Right lobe of liver (tissue), 6 donors: ENCODE results near the gene ZW10. TPM values are rescaled to one million over a fixed set of nuclear protein-coding genes. Genes with fewer than 3 reads are reported as not detected.

Source experiments
- ATAC-seq, 4 donors: fragments of 200-7000 bp; cut with Tn5 transposase; one replicate each; pipeline ENCODE4 v1.9.1; 2020; ENCODE audit warnings: mild to moderate bottlenecking in 4 of 4, moderate library complexity in 4 of 4
- DNase-seq, 3 donors: peaks; one replicate each; pipeline ENCODE4 v3.0.0-alpha.2; 2020
- H3K27ac ChIP-seq, 3 donors: fragments of 200-600 bp; one replicate each; pipeline ENCODE4 v1.8.0; 2022
- H3K27me3 ChIP-seq, 2 donors: fragments of 200-600 bp; one replicate each; pipeline ENCODE4 v1.8.0; 2022
- H3K36me3 ChIP-seq, 4 donors: fragments of 200-600 bp; sonication (generic) in 1 of 4; one replicate each; pipeline versions ENCODE4 v1.5.1 to v1.8.0; 2017 to 2022; ENCODE audit warnings: control low read depth in 1 of 4
- H3K4me1 ChIP-seq, 4 donors: fragments of 200-600 bp; sonication (generic) in 1 of 4; one replicate each; pipeline versions ENCODE4 v1.5.1 to v1.8.0; 2017 to 2022; ENCODE audit warnings: control low read depth in 1 of 4
- H3K4me3 ChIP-seq, 3 donors: fragments of 200-600 bp; one replicate each; pipeline ENCODE4 v1.8.0; 2022
- H3K9me3 ChIP-seq, 4 donors: fragments of 200-600 bp; sonication (generic) in 1 of 4; one replicate each; pipeline versions ENCODE4 v1.5.1 to v1.8.0; 2017 to 2022; ENCODE audit warnings: control low read depth in 1 of 4
- POLR2A ChIP-seq: fragments of 450-650 bp; IDR thresholded peaks from one replicate; pipeline ENCODE4 v1.6.1; 2017; ENCODE audit warnings: antibody characterized with exemption, mild to moderate bottlenecking
- WGBS: methylation state at CpG from one replicate; pipeline ENCODE4 v1.1.6; 2018; ENCODE audit warnings: low coverage, low lambda C conversion rate; ENCODE audit not compliant: insufficient coverage; ENCODE audit errors: missing lambda C conversion rate; 5-methylcytosine and 5-hydroxymethylcytosine counted together
- intact Hi-C, 2 donors: fragments of 100-400 bp; cut with DNase I; formaldehyde crosslinking; loops; one replicate each; pipeline versions ENCODE4 v1.11.2 to v1.14.1; 2022
- total RNA-seq, 6 experiments: library from RNA; depleted of rRNA in 2 of 6; stranded (reverse); fragments of >200 nt in 2 of 6; fragmentation: NEBNext Ultra II Directional in 3 of 6; extraction: Animal tissue kit (Norgen Biotek cat#: 25700) in 3 of 6; gene quantifications; one replicate each; pipeline versions ENCODE4 v1.1.0 to v1.2.4, GENCODE V29; 2016 to 2023
- TF ChIP-seq, protein P1 (sequence below), 4 donors: fragments of 200-600 bp in 3 of 4; fragments of 450-650 bp in 1 of 4; IDR thresholded peaks; one replicate each; pipeline versions ENCODE4 v1.5.1 to v1.8.0; 2016 to 2022; ENCODE audit warnings: antibody characterized with exemption in 4 of 4, mild to moderate bottlenecking in 2 of 4
- donor health status: DM: no; HTN: yes; CAD: no.
- donor health status: DM: no; HTN: no; CAD: no.
- donor health status: DM: no; HTN: no; CAD: no.
- donor health status: DM: no; HTN: yes; CAD: no.
- donor health status: DM: no; HTN: yes; CAD: no.

The ZW10 gene
- total RNA-seq, 6 experiments from 2014 or later, result 7.3 to 10.8 (median 8.5) TPM

- Histone ChIP-seq H3K36me3 (peaks cover 0 to 64% (median 21%) of the 10 kb centered on the region in 4 donors), H3K27me3 (no peaks in the 10 kb centered on the region), H3K4me1 (no peaks in the 10 kb centered on the region), H3K4me3 (no peak overlapping the region), H3K9me3 (no peaks in the 10 kb centered on the region), H3K27ac (no peak overlapping the region)
- intact Hi-C loops, result no loop called here
- 90% methylated on average over 1 of the region's 1 CpG for WGBS
- ATAC-seq (no peak), DNase-seq (no peak)
- TF ChIP-seq, protein P1, sequence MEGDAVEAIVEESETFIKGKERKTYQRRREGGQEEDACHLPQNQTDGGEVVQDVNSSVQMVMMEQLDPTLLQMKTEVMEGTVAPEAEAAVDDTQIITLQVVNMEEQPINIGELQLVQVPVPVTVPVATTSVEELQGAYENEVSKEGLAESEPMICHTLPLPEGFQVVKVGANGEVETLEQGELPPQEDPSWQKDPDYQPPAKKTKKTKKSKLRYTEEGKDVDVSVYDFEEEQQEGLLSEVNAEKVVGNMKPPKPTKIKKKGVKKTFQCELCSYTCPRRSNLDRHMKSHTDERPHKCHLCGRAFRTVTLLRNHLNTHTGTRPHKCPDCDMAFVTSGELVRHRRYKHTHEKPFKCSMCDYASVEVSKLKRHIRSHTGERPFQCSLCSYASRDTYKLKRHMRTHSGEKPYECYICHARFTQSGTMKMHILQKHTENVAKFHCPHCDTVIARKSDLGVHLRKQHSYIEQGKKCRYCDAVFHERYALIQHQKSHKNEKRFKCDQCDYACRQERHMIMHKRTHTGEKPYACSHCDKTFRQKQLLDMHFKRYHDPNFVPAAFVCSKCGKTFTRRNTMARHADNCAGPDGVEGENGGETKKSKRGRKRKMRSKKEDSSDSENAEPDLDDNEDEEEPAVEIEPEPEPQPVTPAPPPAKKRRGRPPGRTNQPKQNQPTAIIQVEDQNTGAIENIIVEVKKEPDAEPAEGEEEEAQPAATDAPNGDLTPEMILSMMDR (IDR thresholded peaks at IDR 0.05), result no peak
- no peak for TF ChIP-seq POLR2A
These were observed 37.2 kb downstream of the ZW10 start for GRCh38 chr11:113736323-113736722.

- DNase-seq, result no peak
- intact Hi-C loops, result no loop called here
- H3K36me3 ChIP-seq, result peaks cover 0 to 35% (median 3%) of the 10 kb centered on the region in 4 donors
- 81% methylated on average over 5 of the region's 5 CpGs for WGBS
- H3K4me3 ChIP-seq, result no peak overlapping the region
- TF ChIP-seq POLR2A, result no peak
- TF ChIP-seq, protein P1 (IDR thresholded peaks at IDR 0.05), result no peak
- H3K27ac ChIP-seq, result no peak overlapping the region
- H3K27me3 ChIP-seq, result no peaks in the 10 kb centered on the region
- ATAC-seq, result no peak
- H3K9me3 ChIP-seq, result no peaks in the 10 kb centered on the region
- H3K4me1 ChIP-seq, result no peaks in the 10 kb centered on the region
These were observed 41.4 kb downstream of the ZW10 start for GRCh38 chr11:113732092-113732491.

GRCh38 chr11:113730887-113731726 is 42.4 kb downstream of the ZW10 start:
- H3K4me1 ChIP-seq, result no peaks in the 10 kb centered on the region
- no peaks in the 10 kb centered on the region for H3K27me3 ChIP-seq
- WGBS, result 46% methylated on average over 4 of the region's 4 CpGs
- ATAC-seq, result peak; percentile 50 to 71 (median 66)
- no peaks in the 10 kb centered on the region for H3K9me3 ChIP-seq
- intact Hi-C loops, result no loop called here
- TF ChIP-seq POLR2A, result no peak
- TF ChIP-seq, protein P1 (IDR thresholded peaks at IDR 0.05), result peak; percentile 27 to 53 (median 40)
- peaks cover 0 to 26% (median 3%) of the 10 kb centered on the region in 4 donors for H3K36me3 ChIP-seq
- no peak for DNase-seq
- H3K27ac ChIP-seq, result no peak overlapping the region
- H3K4me3 ChIP-seq, result no peak overlapping the region

DNA sequence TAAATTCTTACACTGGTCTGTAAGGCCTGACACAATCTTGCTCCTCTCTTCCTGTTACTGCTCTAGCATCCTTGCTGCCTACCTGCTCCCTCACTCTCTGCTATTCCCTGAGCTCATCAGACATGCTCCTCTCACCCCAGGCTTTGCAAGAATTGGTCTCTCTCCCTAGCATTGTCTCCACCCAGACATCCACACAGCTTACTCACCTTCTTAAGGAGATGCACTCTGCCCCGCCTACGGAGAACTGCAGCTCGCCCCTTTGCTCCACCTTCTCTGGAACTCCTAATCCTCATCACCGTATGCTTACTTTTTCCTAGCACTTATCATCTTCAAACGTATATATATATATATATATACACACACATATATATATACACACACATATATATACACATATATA is 44.0 kb downstream of the ZW10 start:
- no peak overlapping the region for H3K4me3 ChIP-seq
- H3K9me3 ChIP-seq, result no peaks in the 10 kb centered on the region
- H3K36me3 ChIP-seq, result peaks cover 0 to 10% (median 2%) of the 10 kb centered on the region in 4 donors
- 62% methylated on average over 5 of the region's 5 CpGs for WGBS
- TF ChIP-seq POLR2A, result no peak
- TF ChIP-seq, protein P1 (IDR thresholded peaks at IDR 0.05), result no peak
- no peak for DNase-seq
- intact Hi-C loops, result no loop called here
- no peak for ATAC-seq
- no peaks in the 10 kb centered on the region for H3K27me3 ChIP-seq
- H3K27ac ChIP-seq, result no peak overlapping the region
- H3K4me1 ChIP-seq, result no peaks in the 10 kb centered on the region
